MG63 (cell line): ENCODE measurements around the gene ITSN2. TPM values are rescaled to one million over a fixed set of nuclear protein-coding genes. Genes with fewer than 3 reads are reported as not detected.
A peak's percentile ranks its signal among the peaks of the same experiment; 100 is the strongest.
"Not testable (repeated sequence)": the region's sequence is repeated elsewhere in the genome, so short reads cannot be mapped to it uniquely, and the experiment has no call there.

ENCODE experiments used
- DNase-seq: peaks from one replicate; pipeline ENCODE4 v3.0.0-alpha.2; 2020
- H3K27me3 ChIP-seq: fragments of 250-450 bp; sonication (Bioruptor Pico); 2 replicates; pipeline ENCODE4 v1.5.1; 2020; ENCODE audit warnings: mild to moderate bottlenecking, moderate library complexity
- H3K36me3 ChIP-seq: fragments of 250-450 bp; sonication (Bioruptor Pico); 2 replicates; pipeline ENCODE4 v1.5.1; 2020; ENCODE audit warnings: mild to moderate bottlenecking, moderate library complexity
- H3K4me3 ChIP-seq: fragments of 250-450 bp; sonication (Bioruptor Pico); 2 replicates; pipeline ENCODE4 v1.5.1; 2020; ENCODE audit warnings: mild to moderate bottlenecking, moderate library complexity
- H3K9me3 ChIP-seq: fragments of 250-450 bp; sonication (Bioruptor Pico); 2 replicates; pipeline ENCODE4 v1.5.1; 2020; ENCODE audit warnings: mild to moderate bottlenecking, moderate library complexity
- total RNA-seq: library from RNA; depleted of rRNA; stranded (reverse); fragments of >200 nt; shearing (Covaris generic); gene quantifications from 2 replicates; pipeline ENCODE4 v1.2.3, GENCODE V29; 2014; ENCODE audit warnings: low replicate concordance; rRNA removed

The ITSN2 gene
- total RNA-seq = 7.2 and 16.9 TPM in 2 replicates

GRCh38 chr2:24360050-24360962 is at the start of gene ITSN2:
ITSN2 (minus strand) TSS chr2:24360536; CDS start chr2:24328082, 32,454 bp downstream.
- Histone ChIP-seq H3K4me3 (peak within 1 kb of the TSS; percentile 62), H3K9me3 (no peaks in the 10 kb centered on the region), H3K36me3 (no peaks in the 10 kb centered on the region), H3K27me3 (no peaks in the 10 kb centered on the region)
- DNase-seq = peak; percentile 78

- Histone ChIP-seq H3K4me3 (no peak overlapping the region), H3K27me3 (no peaks in the 10 kb centered on the region), H3K36me3 (no peaks in the 10 kb centered on the region), H3K9me3 (no peaks in the 10 kb centered on the region)
- no peak for DNase-seq
Measured at GRCh38 chr2:24409171-24409570, 48.8 kb upstream of the ITSN2 start.

GRCh38 chr2:24408704-24409103 is 48.4 kb upstream of the ITSN2 start:
- DNase-seq, H3K4me3 ChIP-seq: not testable (repeated sequence)

GRCh38 chr2:24404491-24404921 is 44.2 kb upstream of the ITSN2 start:
- H3K4me3 ChIP-seq = no peak overlapping the region
- H3K27me3 ChIP-seq = no peaks in the 10 kb centered on the region
- peaks cover 3% of the 10 kb centered on the region; the same call in 1 of the 2 replicates for H3K9me3 ChIP-seq
- DNase-seq = peak; percentile 64
- H3K36me3 ChIP-seq = no peaks in the 10 kb centered on the region

More at GRCh38 chr2:24408704-24409103, 48.4 kb upstream of the ITSN2 start:
- not testable (repeated sequence) for H3K27me3 ChIP-seq, H3K9me3 ChIP-seq, H3K36me3 ChIP-seq

GRCh38 chr2:24403832-24404212 is 43.5 kb upstream of the ITSN2 start:
- peaks cover 3% of the 10 kb centered on the region; the same call in 1 of the 2 replicates for H3K9me3 ChIP-seq
- DNase-seq = no peak
- H3K4me3 ChIP-seq = no peak overlapping the region
- H3K27me3 ChIP-seq = no peaks in the 10 kb centered on the region
- no peaks in the 10 kb centered on the region for H3K36me3 ChIP-seq

- no peaks in the 10 kb centered on the region for H3K36me3 ChIP-seq
- H3K27me3 ChIP-seq = no peaks in the 10 kb centered on the region
- H3K9me3 ChIP-seq = peaks cover 3% of the 10 kb centered on the region; the same call in 1 of the 2 replicates
- no peak for DNase-seq
- no peak overlapping the region for H3K4me3 ChIP-seq
Measured at GRCh38 chr2:24403168-24403831, 43.0 kb upstream of the ITSN2 start.

GRCh38 chr2:24402242-24403097 is 42.1 kb upstream of the ITSN2 start:
- Histone ChIP-seq H3K4me3 (no peak overlapping the region), H3K36me3 (no peaks in the 10 kb centered on the region), H3K27me3 (no peaks in the 10 kb centered on the region), H3K9me3 (peaks cover 3% of the 10 kb centered on the region; the same call in 1 of the 2 replicates)
- DNase-seq = no peak

- Histone ChIP-seq H3K4me3 (no peak overlapping the region), H3K9me3 (peaks cover 3% of the 10 kb centered on the region; the same call in 1 of the 2 replicates), H3K27me3 (no peaks in the 10 kb centered on the region), H3K36me3 (no peaks in the 10 kb centered on the region)
- DNase-seq = no peak
Measured at GRCh38 chr2:24400207-24400907, 40.0 kb upstream of the ITSN2 start.

- Histone ChIP-seq H3K4me3 (no peak overlapping the region), H3K27me3 (no peaks in the 10 kb centered on the region), H3K9me3 (peaks cover 3% of the 10 kb centered on the region; the same call in 1 of the 2 replicates), H3K36me3 (no peaks in the 10 kb centered on the region)
- DNase-seq = no peak
Measured at GRCh38 chr2:24399434-24400206, 39.3 kb upstream of the ITSN2 start.

GRCh38 chr2:24394998-24395397 is 34.7 kb upstream of the ITSN2 start:
- no peaks in the 10 kb centered on the region for H3K9me3 ChIP-seq
- DNase-seq = no peak
- H3K4me3 ChIP-seq = no peak overlapping the region
- no peaks in the 10 kb centered on the region for H3K27me3 ChIP-seq
- H3K36me3 ChIP-seq = no peaks in the 10 kb centered on the region

GRCh38 chr2:24392542-24393059 is 32.3 kb upstream of the ITSN2 start:
- no peak for DNase-seq
- Histone ChIP-seq H3K4me3 (no peak overlapping the region), H3K9me3 (no peaks in the 10 kb centered on the region), H3K36me3 (no peaks in the 10 kb centered on the region), H3K27me3 (no peaks in the 10 kb centered on the region)

GRCh38 chr2:24385366-24385765 is 25.0 kb upstream of the ITSN2 start:
- no peak for DNase-seq
- H3K9me3 ChIP-seq = no peaks in the 10 kb centered on the region
- no peaks in the 10 kb centered on the region for H3K36me3 ChIP-seq
- H3K4me3 ChIP-seq = no peak overlapping the region
- no peaks in the 10 kb centered on the region for H3K27me3 ChIP-seq

- H3K36me3 ChIP-seq = no peaks in the 10 kb centered on the region
- no peak overlapping the region for H3K4me3 ChIP-seq
- H3K9me3 ChIP-seq = no peaks in the 10 kb centered on the region
- H3K27me3 ChIP-seq = no peaks in the 10 kb centered on the region
- peak; percentile 38 for DNase-seq
Measured at GRCh38 chr2:24382363-24383073, 22.2 kb upstream of the ITSN2 start.

- H3K27me3 ChIP-seq = no peaks in the 10 kb centered on the region
- H3K4me3 ChIP-seq = no peak overlapping the region
- no peak for DNase-seq
- H3K36me3 ChIP-seq = no peaks in the 10 kb centered on the region
- no peaks in the 10 kb centered on the region for H3K9me3 ChIP-seq
Measured at GRCh38 chr2:24380820-24381219, 20.5 kb upstream of the ITSN2 start.
